ENCODE data around the gene BCLAF3. TPM values are rescaled to one million over a fixed set of nuclear protein-coding genes. Genes with fewer than 3 reads are reported as not detected.

The BCLAF3 gene
- total and polyA plus RNA-seq, 9 of the 15 experiments (the other 6 are each of a cell fraction or from before 2014, with no cell fraction given) = 0.73 to 4.6 (median 2.5) TPM

GRCh38 chrX:19955306-19955705 is 35.6 kb downstream of the BCLAF3 start (continued):
- TF ChIP-seq ZBTB17 (CRISPR knock-in tag; IDR thresholded peaks at IDR 0.05) = no peak
- no peak for TF ChIP-seq MNT (conservative IDR thresholded peaks at IDR 0.05)

GRCh38 chrX:19954335-19955096 is 36.3 kb downstream of the BCLAF3 start:
- Histone ChIP-seq H2AFZ (ENCODE audit: low read depth, low read length) (no peak overlapping the region), H3K36me3 (ENCODE audit: control insufficient read depth, insufficient read depth, low read length) (no peaks in the 10 kb centered on the region), H3K79me2 (ENCODE audit: control insufficient read depth, insufficient read depth, low read length) (no peaks in the 10 kb centered on the region), H3K27me3 (ENCODE audit: control insufficient read depth in 2 of 2, insufficient read depth in 2 of 2, low read length in 2 of 2) (no peaks in the 10 kb centered on the region), H3K27ac (ENCODE audit: extremely low read depth, low read depth, low read length) (no peak overlapping the region), H4K20me1 (replicated peaks; ENCODE audit: control insufficient read depth, insufficient read depth, low read length) (no peaks in the 10 kb centered on the region), H3K4me1 (replicated peaks in 1 of 2; ENCODE audit: control insufficient read depth in 2 of 2, insufficient read depth in 2 of 2, low read length in 2 of 2) (no peaks in the 10 kb centered on the region), H3K4me2 (ENCODE audit: insufficient read depth, low read length) (no peak overlapping the region), H3K9me3 (replicated peaks; ENCODE audit: control insufficient read depth, insufficient read depth, low read depth, low read length) (no peaks in the 10 kb centered on the region), H3K9ac (ENCODE audit: insufficient read depth in 1 of 2, low read depth in 2 of 2, low read length in 2 of 2) (no peak overlapping the region), H3K9me1 (ENCODE audit: control insufficient read depth, insufficient read depth, low read length) (no peaks in the 10 kb centered on the region), H3K4me3 (no peak overlapping the region)
- FAIRE-seq (no peak), DNase-seq (ENCODE audit: extremely low read depth in 1 of 4, low spot score in 3 of 4) (no peak), ATAC-seq (no peak)
- BruUV-seq (replicated peaks) = no TSS peak
- CTCF ChIA-PET (ENCODE audit: low intra/inter-chr PET ratio) = no interaction called here
- POLR2A ChIA-PET = no interaction called here
- intact Hi-C loops (cut with micrococcal nuclease) (no loop called here), in situ Hi-C loops (cut with MboI) (no loop called here)
- WGBS (ENCODE audit: insufficient coverage, low coverage, missing lambda C conversion rate) = 63% methylated on average over 2 of the region's 2 CpGs
- TF ChIP-seq ZBTB11 (CRISPR knock-in tag; IDR thresholded peaks at IDR 0.05) (no peak), SREBF2 (CRISPR knock-in tag; IDR thresholded peaks at IDR 0.05) (no peak), HMGXB4 (CRISPR knock-in tag; IDR thresholded peaks at IDR 0.05) (no peak), PHF8 (IDR thresholded peaks at IDR 0.05; ENCODE audit: borderline replicate concordance, low read length) (no peak), ZNF408 (CRISPR knock-in tag; IDR thresholded peaks at IDR 0.05; ENCODE audit: low read depth) (no peak), PREB (CRISPR knock-in tag; IDR thresholded peaks at IDR 0.05) (no peak), CEBPG (CRISPR knock-in tag; IDR thresholded peaks at IDR 0.05) (no peak), CEBPG (tag; conservative IDR thresholded peaks at IDR 0.05 in 1 of 2, IDR thresholded peaks at IDR 0.05 in 1 of 2) (peak; percentile 12 to 76; a peak in 2 of 4 replicates)

Measured in K562 (cell line).